Neutrophil (primary cell): ENCODE measurements around the gene HYAL3.
"Not testable (repeated sequence)": the region's sequence is repeated elsewhere in the genome, so short reads cannot be mapped to it uniquely, and the experiment has no call there.

Experiments used
- H3K27ac ChIP-seq: fragments of 200-600 bp; sonication (generic); 2 replicates; pipeline ENCODE4 v1.5.1; 2016; ENCODE audit warnings: mild to moderate bottlenecking, moderate library complexity
- H3K27me3 ChIP-seq: fragments of 200-600 bp; sonication (generic); 2 replicates; pipeline ENCODE4 v1.6.0; 2016; ENCODE audit warnings: mild to moderate bottlenecking
- H3K36me3 ChIP-seq: fragments of 200-600 bp; sonication (generic); 2 replicates; pipeline ENCODE4 v1.5.1; 2017
- H3K4me1 ChIP-seq, 2 experiments: fragments of 200-600 bp in 1 of 2; sonication (generic) in 1 of 2; 1 replicate in 1 of 2; 2 replicates in 1 of 2; pipeline versions ENCODE4 v1.5.1 to v1.6.1; 2013 to 2016; ENCODE audit warnings: low read depth in 1 of 2, low read length in 1 of 2, mild to moderate bottlenecking in 1 of 2, moderate library complexity in 1 of 2; ENCODE audit not compliant: control insufficient read depth in 1 of 2, insufficient read depth in 1 of 2
- H3K4me3 ChIP-seq, 2 experiments: fragments of 200-600 bp in 1 of 2; sonication (generic) in 1 of 2; 1 replicate in 1 of 2; 2 replicates in 1 of 2; pipeline ENCODE4 v1.5.1; 2013 to 2016; ENCODE audit warnings: low read depth in 1 of 2, low read length in 1 of 2, mild to moderate bottlenecking in 1 of 2, moderate library complexity in 1 of 2
- H3K9me3 ChIP-seq: fragments of 200-600 bp; sonication (generic); 2 replicates; pipeline ENCODE4 v1.5.1; 2016
- CTCF ChIP-seq: fragments of 200-600 bp; sonication (generic); IDR thresholded peaks from 2 replicates; pipeline ENCODE4 v1.5.1; 2016; ENCODE audit warnings: antibody characterized with exemption

HYAL3 gene

GRCh38 chr3:50263478-50264382 is 35.5 kb downstream of the HYAL3 start:
- no peaks in the 10 kb centered on the region for H3K9me3 ChIP-seq
- H3K4me3 ChIP-seq: no peak overlapping the region
- H3K27me3 ChIP-seq: peaks cover 43% of the 10 kb centered on the region
- H3K36me3 ChIP-seq: peaks cover 32% of the 10 kb centered on the region
- H3K4me1 ChIP-seq: peaks cover 15 to 18% of the 10 kb centered on the region in 2 experiments
- no peak for TF ChIP-seq CTCF
- H3K27ac ChIP-seq: no peak overlapping the region

GRCh38 chr3:50262778-50263177 is 36.4 kb downstream of the HYAL3 start:
- Histone ChIP-seq H3K27me3 (peaks cover 33% of the 10 kb centered on the region), H3K4me3 (no peak overlapping the region), H3K9me3 (peaks cover 1% of the 10 kb centered on the region), H3K36me3 (peaks cover 41% of the 10 kb centered on the region), H3K4me1 (peaks cover 15 to 18% of the 10 kb centered on the region in 2 experiments), H3K27ac (no peak overlapping the region)
- TF ChIP-seq CTCF: no peak

- H3K36me3 ChIP-seq: peaks cover 47% of the 10 kb centered on the region
- H3K4me3 ChIP-seq, H3K9me3 ChIP-seq: not testable (repeated sequence)
- peaks cover 15 to 18% of the 10 kb centered on the region in 2 experiments for H3K4me1 ChIP-seq
- H3K27me3 ChIP-seq: peaks cover 27% of the 10 kb centered on the region
- peak overlapping the region; percentile 100 for H3K27ac ChIP-seq
Measured at GRCh38 chr3:50262200-50262599, 37.0 kb downstream of the HYAL3 start.

- TF ChIP-seq CTCF: no peak
- Histone ChIP-seq H3K4me1 (peaks cover 15 to 18% of the 10 kb centered on the region in 2 experiments), H3K4me3 (no peak overlapping the region), H3K36me3 (peaks cover 54% of the 10 kb centered on the region), H3K27me3 (peaks cover 20% of the 10 kb centered on the region), H3K9me3 (peaks cover 10% of the 10 kb centered on the region), H3K27ac (peak overlapping the region; percentile 100)
Measured at GRCh38 chr3:50261505-50261904, 37.7 kb downstream of the HYAL3 start.

- no peak for TF ChIP-seq CTCF
- Histone ChIP-seq H3K4me1 (peaks cover 15 to 18% of the 10 kb centered on the region in 2 experiments), H3K36me3 (peaks cover 59% of the 10 kb centered on the region), H3K4me3 (peak overlapping the region in 1 of 2 experiments; percentile 67), H3K27ac (peak overlapping the region; percentile 100), H3K27me3 (peaks cover 15% of the 10 kb centered on the region), H3K9me3 (peaks cover 10% of the 10 kb centered on the region)
Measured at GRCh38 chr3:50260942-50261441, 38.2 kb downstream of the HYAL3 start.
